ENCODE measurements around the gene MRM1.

GRCh38 chr17:36629252-36629847 lies 28.0 kb downstream of the MRM1 start:
- TF ChIP-seq CTCF (IDR thresholded peaks at IDR 0.05) = peak in 1 of 3 donors; percentile 93
- no peak for TF ChIP-seq POLR2A (IDR thresholded peaks at IDR 0.05)

Data from lower leg skin (tissue), 3 donors.